Type B pancreatic cell (in vitro differentiated cells): Measurements from ENCODE around the gene TMEM72. TPM values are rescaled to one million over a fixed set of nuclear protein-coding genes. Genes with fewer than 3 reads are reported as not detected.

Experiments
- DNase-seq: peaks from one replicate; pipeline ENCODE4 v3.0.0; 2021; ENCODE audit warnings: mixed read lengths; ENCODE audit not compliant: unreplicated experiment; ENCODE audit errors: extremely low spot score
- H3K27ac Mint-ChIP-seq: 2 replicates; pipeline ENCODE4 v1.8.0; 2021; ENCODE audit warnings: mild to moderate bottlenecking, mixed read lengths
- H3K27me3 Mint-ChIP-seq: 2 replicates; pipeline ENCODE4 v1.8.0; 2021; ENCODE audit warnings: mixed read lengths
- H3K36me3 Mint-ChIP-seq: 2 replicates; pipeline ENCODE4 v1.8.0; 2021; ENCODE audit warnings: mixed read lengths
- H3K4me1 Mint-ChIP-seq: one replicate; pipeline ENCODE4 v1.8.0; 2021; ENCODE audit warnings: mixed read lengths; ENCODE audit not compliant: unreplicated experiment
- H3K4me3 Mint-ChIP-seq: 2 replicates; pipeline ENCODE4 v1.8.0; 2021; ENCODE audit warnings: mild to moderate bottlenecking, mixed read lengths
- H3K9me3 Mint-ChIP-seq: 2 replicates; pipeline ENCODE4 v1.8.0; 2021; ENCODE audit warnings: mixed read lengths
- CTCF ChIP-seq: fragments of 200-600 bp; sonication (generic); conservative IDR thresholded peaks from 2 replicates; pipeline ENCODE4 v1.5.0; 2021; ENCODE audit warnings: antibody characterized with exemption, mild to moderate bottlenecking
- total RNA-seq: library from RNA; stranded (reverse); gene quantifications from 2 replicates; pipeline ENCODE4 v1.2.1, GENCODE V29; 2021; ENCODE audit warnings: low replicate concordance

Gene TMEM72
- total RNA-seq, 1 donor from 2014 or later = 1.2 TPM

GRCh38 chr10:44979281-44980191 lies 68.4 kb downstream of the TMEM72 start:
- no peak for DNase-seq
- H3K4me1 Mint-ChIP-seq = peaks cover 41% of the 10 kb centered on the region
- H3K27ac Mint-ChIP-seq = peak overlapping the region; percentile 99
- peak overlapping the region; percentile 89 for H3K4me3 Mint-ChIP-seq
- TF ChIP-seq CTCF = no peak
- no peaks in the 10 kb centered on the region for H3K9me3 Mint-ChIP-seq
- H3K27me3 Mint-ChIP-seq = no peaks in the 10 kb centered on the region
- H3K36me3 Mint-ChIP-seq = peaks cover 3% of the 10 kb centered on the region

GRCh38 chr10:44980309-44981171 lies 69.4 kb downstream of the TMEM72 start:
- DNase-seq = no peak
- peaks cover 45% of the 10 kb centered on the region for H3K4me1 Mint-ChIP-seq
- no peak for TF ChIP-seq CTCF
- H3K27me3 Mint-ChIP-seq = no peaks in the 10 kb centered on the region
- H3K9me3 Mint-ChIP-seq = no peaks in the 10 kb centered on the region
- H3K36me3 Mint-ChIP-seq = peaks cover 3% of the 10 kb centered on the region
- H3K27ac Mint-ChIP-seq = peak overlapping the region; percentile 99
- peak overlapping the region; percentile 23 for H3K4me3 Mint-ChIP-seq

DNA sequence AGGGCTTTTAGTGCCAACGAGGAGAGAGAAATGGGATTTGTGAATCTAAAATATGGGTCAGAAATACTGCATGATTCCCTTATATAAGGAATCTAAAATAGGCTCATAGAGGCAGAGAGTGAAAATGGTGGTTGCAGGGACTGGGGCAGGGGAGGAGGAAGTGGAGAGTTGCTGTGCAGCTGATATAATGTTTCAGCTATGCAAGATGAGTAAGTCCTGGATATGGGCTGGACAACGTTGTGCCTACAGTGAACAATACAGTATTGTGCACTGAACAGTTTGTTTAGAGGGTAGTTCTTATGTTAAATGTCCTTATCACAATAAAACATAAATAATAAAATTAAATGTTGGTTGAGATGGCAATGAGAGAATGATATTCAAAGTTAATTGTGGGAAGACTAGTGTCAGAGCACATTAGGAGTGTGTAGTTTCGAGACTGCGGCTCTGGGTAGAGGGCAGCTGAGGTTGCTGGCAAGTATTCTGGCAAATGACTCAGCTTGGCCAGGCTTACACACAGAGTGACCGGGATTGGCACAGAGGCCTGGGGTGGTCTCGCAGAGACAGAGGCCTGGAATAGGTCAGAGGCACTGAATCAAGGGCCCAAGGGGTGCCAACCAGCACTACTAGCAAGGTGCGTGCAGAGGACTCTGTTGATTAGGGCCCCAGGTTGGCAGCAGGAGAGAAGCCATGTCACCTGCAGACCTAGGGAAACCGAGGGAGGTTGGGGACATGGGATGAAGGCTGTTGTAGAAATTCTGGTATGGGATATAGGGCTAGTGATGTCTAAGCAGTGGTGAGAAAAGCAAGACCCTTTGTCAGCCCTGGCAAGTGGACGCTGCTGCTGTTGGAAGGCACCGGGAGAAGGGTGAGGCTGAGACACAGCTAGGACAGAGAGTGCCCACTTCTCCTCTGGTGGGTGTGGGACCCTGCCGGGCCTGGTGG lies 70.3 kb downstream of the TMEM72 start:
- Mint-ChIP-seq H3K4me1 (peaks cover 40% of the 10 kb centered on the region), H3K9me3 (no peaks in the 10 kb centered on the region), H3K36me3 (peaks cover 3% of the 10 kb centered on the region), H3K4me3 (peak overlapping the region; percentile 23), H3K27me3 (no peaks in the 10 kb centered on the region), H3K27ac (peak overlapping the region; percentile 99)
- TF ChIP-seq CTCF = no peak
- DNase-seq = no peak

GRCh38 chr10:44982114-44982460 lies 71.0 kb downstream of the TMEM72 start:
- Mint-ChIP-seq H3K4me3 (no peak overlapping the region), H3K4me1 (peaks cover 33% of the 10 kb centered on the region), H3K27ac (no peak overlapping the region), H3K9me3 (no peaks in the 10 kb centered on the region), H3K27me3 (no peaks in the 10 kb centered on the region), H3K36me3 (peaks cover 1% of the 10 kb centered on the region)
- no peak for TF ChIP-seq CTCF
- no peak for DNase-seq

DNA sequence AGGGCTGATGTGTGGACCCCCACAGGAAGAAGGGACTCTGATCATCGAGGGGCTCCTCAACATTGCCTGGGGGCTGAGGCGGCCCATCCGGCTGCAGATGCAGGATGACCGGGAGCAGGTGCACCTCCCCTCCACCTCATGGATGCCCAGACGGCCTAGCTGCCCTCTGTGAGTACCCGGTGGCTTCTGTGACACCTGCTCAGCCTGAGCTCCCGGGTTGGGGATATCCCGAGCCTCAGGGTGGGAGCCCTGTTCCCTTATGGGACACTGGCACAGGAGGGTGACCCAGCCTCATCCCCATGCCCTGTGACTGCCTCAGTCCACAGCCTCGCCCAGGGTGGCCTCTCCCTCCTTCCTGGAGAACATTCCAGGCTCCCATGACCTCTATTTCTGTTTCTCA lies 71.4 kb downstream of the TMEM72 start:
- Mint-ChIP-seq H3K27me3 (no peaks in the 10 kb centered on the region), H3K4me1 (peaks cover 32% of the 10 kb centered on the region), H3K4me3 (no peak overlapping the region), H3K36me3 (no peaks in the 10 kb centered on the region), H3K27ac (no peak overlapping the region), H3K9me3 (no peaks in the 10 kb centered on the region)
- no peak for DNase-seq
- no peak for TF ChIP-seq CTCF
